GM11168 (cell line): ENCODE data around the gene GLI1.
"Not testable (repeated sequence)": the region's sequence is repeated elsewhere in the genome, so short reads cannot be mapped to it uniquely, and the experiment has no call there.

Experiments
- in situ Hi-C: fragments of 300-500 bp; cut with MboI; formaldehyde crosslinking; loops from one replicate; pipeline ENCODE4 v1.12.0; 2022; ENCODE audit warnings: low sequenced_read_pairs; ENCODE audit not compliant: unreplicated experiment

Gene GLI1

GRCh38 chr12:57439762-57440266, 19.8 kb upstream of the GLI1 start:
- in situ Hi-C loops = no loop called here

- in situ Hi-C loops = not testable (repeated sequence)
These were observed 18.2 kb upstream of the GLI1 start for GRCh38 chr12:57441393-57441792.

GRCh38 chr12:57441846-57442427, 17.6 kb upstream of the GLI1 start:
- in situ Hi-C loops = no loop called here

GRCh38 chr12:57444337-57444736, 15.2 kb upstream of the GLI1 start:
- in situ Hi-C loops = not testable (repeated sequence)

GRCh38 chr12:57444744-57445143, 14.8 kb upstream of the GLI1 start:
- in situ Hi-C loops = no loop called here

- in situ Hi-C loops = no loop called here
These were observed 13.2 kb upstream of the GLI1 start for GRCh38 chr12:57446292-57446960.

GRCh38 chr12:57448669-57449068, 10.9 kb upstream of the GLI1 start:
- in situ Hi-C loops = no loop called here

GRCh38 chr12:57449375-57449774, 10.2 kb upstream of the GLI1 start:
- in situ Hi-C loops = no loop called here

- in situ Hi-C loops = no loop called here
These were observed 9.5 kb upstream of the GLI1 start for GRCh38 chr12:57450057-57450456.

- in situ Hi-C loops = no loop called here
These were observed 8.3 kb upstream of the GLI1 start for GRCh38 chr12:57451233-57451778.

- in situ Hi-C loops = no loop called here
These were observed 7.2 kb upstream of the GLI1 start for GRCh38 chr12:57452181-57452936.

- in situ Hi-C loops = no loop called here
These were observed 6.6 kb upstream of the GLI1 start for GRCh38 chr12:57452937-57453509.

GRCh38 chr12:57454213-57454565, 5.4 kb upstream of the GLI1 start:
- in situ Hi-C loops = no loop called here

- in situ Hi-C loops = loop anchor here (5.0 kb wide), 1 partner anchor 142 kb away; no protein-coding TSS in a partner anchor
These were observed 4.8 kb upstream of the GLI1 start, which contains the start of gene INHBE for GRCh38 chr12:57454566-57455373. Gene INHBE, plus strand, starts transcription at chr12:57455307. Its CDS starts 230 bp downstream, at chr12:57455537.

- in situ Hi-C loops = loop anchor here (5.0 kb wide), 1 partner anchor 143 kb away; no protein-coding TSS in a partner anchor
These were observed 4.0 kb upstream of the GLI1 start for GRCh38 chr12:57455374-57456144.

- in situ Hi-C loops = loop anchor here (5.0 kb wide), 1 partner anchor 144 kb away; no protein-coding TSS in a partner anchor
These were observed 3.4 kb upstream of the GLI1 start for GRCh38 chr12:57456145-57456700.

GRCh38 chr12:57456737-57457490, 2.7 kb upstream of the GLI1 start:
- in situ Hi-C loops = loop anchor here (5.0 kb wide), 1 partner anchor 145 kb away; no protein-coding TSS in a partner anchor

GRCh38 chr12:57458665-57459054, 925 bp upstream of the GLI1 start:
- in situ Hi-C loops = loop anchor here (5.0 kb wide), 1 partner anchor 146 kb away; no protein-coding TSS in a partner anchor
